GM23338 (cell line): ENCODE results near the gene STK39. TPM values are rescaled to one million over a fixed set of nuclear protein-coding genes. Genes with fewer than 3 reads are reported as not detected.
A peak's percentile ranks its signal among the peaks of the same experiment; 100 is the strongest.

Source experiments
- ATAC-seq: fragments of 200-7000 bp; cut with Tn5 transposase; 3 replicates; pipeline ENCODE4 v1.9.1; 2020
- DNase-seq: peaks from one replicate; pipeline ENCODE4 v3.0.0-alpha.2; 2015; ENCODE audit warnings: low spot score
- H2AFZ ChIP-seq: fragments of 200-600 bp; sonication (generic); 2 replicates; pipeline ENCODE4 v1.8.0; 2016; ENCODE audit warnings: antibody characterized with exemption, mild to moderate bottlenecking, moderate library complexity
- H3F3A ChIP-seq: fragments of 200-600 bp; sonication (generic); replicated peaks from 2 replicates; pipeline ENCODE4 v1.8.0; 2017; ENCODE audit warnings: antibody characterized with exemption, mixed run types, low read depth
- H3K27ac ChIP-seq: fragments of 200-600 bp; sonication (generic); 2 replicates; pipeline ENCODE4 v1.6.1; 2016; ENCODE audit warnings: low read depth
- H3K27me3 ChIP-seq: fragments of 200-600 bp; sonication (generic); 2 replicates; pipeline ENCODE4 v1.8.0; 2016; ENCODE audit warnings: mild to moderate bottlenecking, mixed run types, moderate library complexity; ENCODE audit not compliant: insufficient read depth
- H3K36me3 ChIP-seq: fragments of 200-600 bp; sonication (generic); 2 replicates; pipeline ENCODE4 v1.8.0; 2016; ENCODE audit warnings: mild to moderate bottlenecking; ENCODE audit not compliant: insufficient read depth
- H3K4me1 ChIP-seq: fragments of 200-600 bp; sonication (generic); 2 replicates; pipeline ENCODE4 v1.8.0; 2016; ENCODE audit warnings: mild to moderate bottlenecking, moderate library complexity; ENCODE audit not compliant: insufficient read depth
- H3K4me2 ChIP-seq: fragments of 200-600 bp; sonication (generic); 2 replicates; pipeline ENCODE4 v1.7.1; 2017; ENCODE audit warnings: mixed run types
- H3K4me3 ChIP-seq: fragments of 200-600 bp; sonication (generic); 2 replicates; pipeline ENCODE4 v1.6.1; 2016; ENCODE audit warnings: mixed run types
- H3K79me2 ChIP-seq: fragments of 200-600 bp; sonication (generic); replicated peaks from 2 replicates; pipeline ENCODE4 v1.8.0; 2017; ENCODE audit warnings: mild to moderate bottlenecking; ENCODE audit not compliant: insufficient read depth
- H3K9me2 ChIP-seq: fragments of 200-600 bp; sonication (generic); 2 replicates; pipeline ENCODE4 v1.8.0; 2017; ENCODE audit not compliant: insufficient read depth
- H4K20me1 ChIP-seq: fragments of 200-600 bp; sonication (generic); replicated peaks from 2 replicates; pipeline ENCODE4 v1.8.0; 2017; ENCODE audit warnings: mild to moderate bottlenecking; ENCODE audit not compliant: insufficient read depth
- H3K27ac Mint-ChIP-seq: 2 replicates; pipeline ENCODE4 v1.8.0; 2020; ENCODE audit warnings: inconsistent platforms, mild to moderate bottlenecking, moderate library complexity, mixed read lengths
- H3K27me3 Mint-ChIP-seq: 3 replicates; pipeline ENCODE4 v1.8.0; 2022; ENCODE audit warnings: low read depth, mild to moderate bottlenecking, moderate library complexity, mixed read lengths, inconsistent platforms; ENCODE audit not compliant: insufficient read depth, poor library complexity
- H3K36me3 Mint-ChIP-seq: 3 replicates; pipeline ENCODE4 v1.8.0; 2021; ENCODE audit warnings: low read depth, mild to moderate bottlenecking, inconsistent platforms, moderate library complexity, mixed read lengths
- H3K4me1 Mint-ChIP-seq: 3 replicates; pipeline ENCODE4 v1.8.0; 2020; ENCODE audit warnings: mild to moderate bottlenecking, inconsistent platforms, mixed read lengths
- H3K4me3 Mint-ChIP-seq: 3 replicates; pipeline ENCODE4 v1.8.0; 2021; ENCODE audit warnings: moderate library complexity, mild to moderate bottlenecking, inconsistent platforms, mixed read lengths
- H3K9me3 Mint-ChIP-seq: 3 replicates; pipeline ENCODE4 v1.8.0; 2020; ENCODE audit warnings: moderate library complexity, mild to moderate bottlenecking, inconsistent platforms, mixed read lengths
- ETS1 ChIP-seq: IDR thresholded peaks from 2 replicates; pipeline ENCODE4 v1.6.1; 2016; ENCODE audit warnings: antibody characterized with exemption
- EZH2 ChIP-seq: fragments of 200-600 bp; sonication (generic); IDR thresholded peaks from one replicate; pipeline ENCODE4 v1.8.0; 2017; ENCODE audit warnings: antibody characterized with exemption, mild to moderate bottlenecking, low read depth; ENCODE audit not compliant: unreplicated experiment
- EZH2phosphoT487 ChIP-seq: fragments of 200-600 bp; sonication (generic); IDR thresholded peaks from one replicate; pipeline ENCODE4 v1.8.1; 2018; ENCODE audit warnings: antibody characterized with exemption; ENCODE audit not compliant: unreplicated experiment
- JUNB ChIP-seq: IDR thresholded peaks from one replicate; pipeline ENCODE4 v1.6.1; 2016; ENCODE audit warnings: antibody characterized with exemption; ENCODE audit not compliant: unreplicated experiment
- POLR2AphosphoS5 ChIP-seq: IDR thresholded peaks from 2 replicates; pipeline ENCODE4 v1.6.1; 2016; ENCODE audit warnings: antibody characterized with exemption, low read depth
- ZNF114 ChIP-seq: fragments of 250-450 bp; sonication (Bioruptor Pico); IDR thresholded peaks from 2 replicates; pipeline ENCODE4 v1.5.0; 2020; ENCODE audit warnings: mild to moderate bottlenecking, moderate library complexity
- polyA plus RNA-seq: library from polyadenylated mRNA; unstranded; fragments of >200 nt; fragmentation: Nextera tagmentation; extraction: Ambion mirVana; gene quantifications from 2 replicates; pipeline ENCODE4 v1.2.1, GENCODE V29; 2016
- total RNA-seq: library from RNA; depleted of rRNA; stranded (reverse); fragments of >200 nt; shearing (Covaris generic); gene quantifications from 2 replicates; pipeline ENCODE4 v1.2.3, GENCODE V29; 2014
- TF ChIP-seq, protein P1 (sequence below): fragments of 250-450 bp; sonication (Bioruptor Pico); IDR thresholded peaks from 2 replicates; pipeline ENCODE4 v1.5.0; 2020; ENCODE audit warnings: mild to moderate bottlenecking, moderate library complexity

Gene STK39
- total and polyA plus RNA-seq, 2 experiments from 2014 or later, result 9.5 to 16.9 TPM

DNA sequence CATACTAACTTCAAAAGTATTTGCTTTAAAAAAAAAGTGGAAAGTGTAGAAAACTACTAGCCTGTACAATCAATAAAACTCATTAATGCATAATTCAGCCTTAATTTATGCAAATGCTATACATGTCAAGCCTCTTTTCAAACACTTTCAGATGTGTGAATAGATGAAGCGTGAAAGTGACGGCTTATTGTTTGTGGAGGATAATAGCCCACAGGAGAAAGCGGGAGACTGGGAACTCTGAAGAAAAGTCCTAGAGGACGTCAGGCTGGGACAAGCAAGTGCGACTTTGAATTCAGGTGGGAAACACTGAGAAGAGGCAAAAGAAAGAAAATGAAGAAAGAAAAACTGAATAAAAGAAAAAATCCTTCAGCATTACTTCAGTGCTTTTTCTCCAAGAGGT, 108.5 kb downstream of the STK39 start:
- Mint-ChIP-seq H3K36me3 (no peaks in the 10 kb centered on the region), H3K4me1 (peaks cover 25% of the 10 kb centered on the region), H3K9me3 (no peaks in the 10 kb centered on the region), H3K27ac (0 out of 2 replicates have a peak overlapping the region, but pooled peaks have one; percentile 15), H3K4me3 (no peak overlapping the region), H3K27me3 (peaks cover 2% of the 10 kb centered on the region)
- H4K20me1 ChIP-seq, result no peaks in the 10 kb centered on the region
- no peak for DNase-seq
- no peak overlapping the region for H3K4me2 ChIP-seq
- no peaks in the 10 kb centered on the region for H3K36me3 ChIP-seq
- no peak overlapping the region for H2AFZ ChIP-seq
- no peaks in the 10 kb centered on the region for H3K79me2 ChIP-seq
- ATAC-seq, result no peak
- H3K27me3 ChIP-seq, result no peaks in the 10 kb centered on the region
- H3K27ac ChIP-seq, result no peak overlapping the region
- peaks cover 11% of the 10 kb centered on the region; the same call in 1 of the 2 replicates for H3K4me1 ChIP-seq
- no peaks in the 10 kb centered on the region for H3F3A ChIP-seq
- H3K9me2 ChIP-seq, result no peaks in the 10 kb centered on the region
- TF ChIP-seq ETS1, result no peak
- no peak for TF ChIP-seq POLR2AphosphoS5
- TF ChIP-seq ZNF114, result no peak
- TF ChIP-seq EZH2, result no peak
- no peak for TF ChIP-seq EZH2phosphoT487
- H3K4me3 ChIP-seq, result no peak overlapping the region

- Mint-ChIP-seq H3K4me3 (no peak overlapping the region), H3K27ac (peak overlapping the region; percentile 56; the same call in 1 of the 2 replicates), H3K9me3 (no peaks in the 10 kb centered on the region), H3K36me3 (no peaks in the 10 kb centered on the region), H3K4me1 (peaks cover 25% of the 10 kb centered on the region), H3K27me3 (peaks cover 2% of the 10 kb centered on the region)
- Histone ChIP-seq H3K27me3 (no peaks in the 10 kb centered on the region), H3F3A (no peaks in the 10 kb centered on the region), H2AFZ (no peak overlapping the region), H4K20me1 (no peaks in the 10 kb centered on the region), H3K4me1 (peaks cover 11% of the 10 kb centered on the region; the same call in 1 of the 2 replicates), H3K27ac (no peak overlapping the region), H3K36me3 (no peaks in the 10 kb centered on the region), H3K79me2 (no peaks in the 10 kb centered on the region), H3K4me2 (no peak overlapping the region), H3K4me3 (no peak overlapping the region), H3K9me2 (no peaks in the 10 kb centered on the region)
- no peak for TF ChIP-seq ZNF114
- TF ChIP-seq JUNB, result no peak
- DNase-seq (no peak), ATAC-seq (peak; percentile 63)
These were observed 109.0 kb downstream of the STK39 start for GRCh38 chr2:168138374-168138773.

DNA sequence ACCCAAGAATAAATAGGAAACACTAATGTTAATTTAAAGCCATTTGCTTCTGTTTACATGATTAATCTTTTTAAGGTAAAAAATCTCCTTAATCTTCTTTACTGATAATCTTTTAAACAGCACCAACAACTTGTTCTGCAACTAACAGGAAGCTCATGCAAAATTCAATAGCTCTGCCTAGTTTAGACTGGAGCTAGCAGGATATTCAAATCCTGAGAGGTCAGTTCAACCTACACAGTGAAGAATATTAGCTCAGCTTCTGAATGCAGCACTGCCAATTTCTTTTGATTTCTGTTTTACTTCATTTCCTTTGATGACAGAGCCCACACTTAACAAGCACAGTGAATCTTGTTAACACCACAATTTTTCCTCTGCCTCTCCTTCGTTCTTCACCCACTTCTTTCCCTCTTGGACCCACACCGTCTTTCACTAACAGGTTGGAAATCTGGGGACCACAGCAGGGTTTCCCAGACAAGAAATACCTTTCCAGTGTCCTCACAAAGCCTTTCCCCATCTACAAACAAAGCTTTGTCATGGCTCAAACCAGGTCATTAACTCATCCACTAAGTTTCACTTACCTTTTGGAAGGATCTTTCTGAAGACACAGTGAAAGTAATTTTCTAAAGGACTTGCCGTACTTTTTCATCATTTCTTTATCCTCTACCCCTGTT, 109.8 kb downstream of the STK39 start:
- H3K36me3 ChIP-seq, result no peaks in the 10 kb centered on the region
- Mint-ChIP-seq H3K36me3 (no peaks in the 10 kb centered on the region), H3K27me3 (peaks cover 2% of the 10 kb centered on the region), H3K4me1 (peaks cover 27% of the 10 kb centered on the region), H3K4me3 (0 out of 3 replicates have a peak overlapping the region, but pooled peaks have one; percentile 1), H3K9me3 (no peaks in the 10 kb centered on the region), H3K27ac (peak overlapping the region; percentile 90)
- peaks cover 11% of the 10 kb centered on the region; the same call in 1 of the 2 replicates for H3K4me1 ChIP-seq
- DNase-seq, result peak; percentile 71
- H3F3A ChIP-seq, result no peaks in the 10 kb centered on the region
- H3K9me2 ChIP-seq, result no peaks in the 10 kb centered on the region
- no peaks in the 10 kb centered on the region for H3K27me3 ChIP-seq
- H3K4me3 ChIP-seq, result no peak overlapping the region
- no peak overlapping the region for H3K27ac ChIP-seq
- H2AFZ ChIP-seq, result no peak overlapping the region
- no peak for TF ChIP-seq ETS1
- TF ChIP-seq, protein P1, sequence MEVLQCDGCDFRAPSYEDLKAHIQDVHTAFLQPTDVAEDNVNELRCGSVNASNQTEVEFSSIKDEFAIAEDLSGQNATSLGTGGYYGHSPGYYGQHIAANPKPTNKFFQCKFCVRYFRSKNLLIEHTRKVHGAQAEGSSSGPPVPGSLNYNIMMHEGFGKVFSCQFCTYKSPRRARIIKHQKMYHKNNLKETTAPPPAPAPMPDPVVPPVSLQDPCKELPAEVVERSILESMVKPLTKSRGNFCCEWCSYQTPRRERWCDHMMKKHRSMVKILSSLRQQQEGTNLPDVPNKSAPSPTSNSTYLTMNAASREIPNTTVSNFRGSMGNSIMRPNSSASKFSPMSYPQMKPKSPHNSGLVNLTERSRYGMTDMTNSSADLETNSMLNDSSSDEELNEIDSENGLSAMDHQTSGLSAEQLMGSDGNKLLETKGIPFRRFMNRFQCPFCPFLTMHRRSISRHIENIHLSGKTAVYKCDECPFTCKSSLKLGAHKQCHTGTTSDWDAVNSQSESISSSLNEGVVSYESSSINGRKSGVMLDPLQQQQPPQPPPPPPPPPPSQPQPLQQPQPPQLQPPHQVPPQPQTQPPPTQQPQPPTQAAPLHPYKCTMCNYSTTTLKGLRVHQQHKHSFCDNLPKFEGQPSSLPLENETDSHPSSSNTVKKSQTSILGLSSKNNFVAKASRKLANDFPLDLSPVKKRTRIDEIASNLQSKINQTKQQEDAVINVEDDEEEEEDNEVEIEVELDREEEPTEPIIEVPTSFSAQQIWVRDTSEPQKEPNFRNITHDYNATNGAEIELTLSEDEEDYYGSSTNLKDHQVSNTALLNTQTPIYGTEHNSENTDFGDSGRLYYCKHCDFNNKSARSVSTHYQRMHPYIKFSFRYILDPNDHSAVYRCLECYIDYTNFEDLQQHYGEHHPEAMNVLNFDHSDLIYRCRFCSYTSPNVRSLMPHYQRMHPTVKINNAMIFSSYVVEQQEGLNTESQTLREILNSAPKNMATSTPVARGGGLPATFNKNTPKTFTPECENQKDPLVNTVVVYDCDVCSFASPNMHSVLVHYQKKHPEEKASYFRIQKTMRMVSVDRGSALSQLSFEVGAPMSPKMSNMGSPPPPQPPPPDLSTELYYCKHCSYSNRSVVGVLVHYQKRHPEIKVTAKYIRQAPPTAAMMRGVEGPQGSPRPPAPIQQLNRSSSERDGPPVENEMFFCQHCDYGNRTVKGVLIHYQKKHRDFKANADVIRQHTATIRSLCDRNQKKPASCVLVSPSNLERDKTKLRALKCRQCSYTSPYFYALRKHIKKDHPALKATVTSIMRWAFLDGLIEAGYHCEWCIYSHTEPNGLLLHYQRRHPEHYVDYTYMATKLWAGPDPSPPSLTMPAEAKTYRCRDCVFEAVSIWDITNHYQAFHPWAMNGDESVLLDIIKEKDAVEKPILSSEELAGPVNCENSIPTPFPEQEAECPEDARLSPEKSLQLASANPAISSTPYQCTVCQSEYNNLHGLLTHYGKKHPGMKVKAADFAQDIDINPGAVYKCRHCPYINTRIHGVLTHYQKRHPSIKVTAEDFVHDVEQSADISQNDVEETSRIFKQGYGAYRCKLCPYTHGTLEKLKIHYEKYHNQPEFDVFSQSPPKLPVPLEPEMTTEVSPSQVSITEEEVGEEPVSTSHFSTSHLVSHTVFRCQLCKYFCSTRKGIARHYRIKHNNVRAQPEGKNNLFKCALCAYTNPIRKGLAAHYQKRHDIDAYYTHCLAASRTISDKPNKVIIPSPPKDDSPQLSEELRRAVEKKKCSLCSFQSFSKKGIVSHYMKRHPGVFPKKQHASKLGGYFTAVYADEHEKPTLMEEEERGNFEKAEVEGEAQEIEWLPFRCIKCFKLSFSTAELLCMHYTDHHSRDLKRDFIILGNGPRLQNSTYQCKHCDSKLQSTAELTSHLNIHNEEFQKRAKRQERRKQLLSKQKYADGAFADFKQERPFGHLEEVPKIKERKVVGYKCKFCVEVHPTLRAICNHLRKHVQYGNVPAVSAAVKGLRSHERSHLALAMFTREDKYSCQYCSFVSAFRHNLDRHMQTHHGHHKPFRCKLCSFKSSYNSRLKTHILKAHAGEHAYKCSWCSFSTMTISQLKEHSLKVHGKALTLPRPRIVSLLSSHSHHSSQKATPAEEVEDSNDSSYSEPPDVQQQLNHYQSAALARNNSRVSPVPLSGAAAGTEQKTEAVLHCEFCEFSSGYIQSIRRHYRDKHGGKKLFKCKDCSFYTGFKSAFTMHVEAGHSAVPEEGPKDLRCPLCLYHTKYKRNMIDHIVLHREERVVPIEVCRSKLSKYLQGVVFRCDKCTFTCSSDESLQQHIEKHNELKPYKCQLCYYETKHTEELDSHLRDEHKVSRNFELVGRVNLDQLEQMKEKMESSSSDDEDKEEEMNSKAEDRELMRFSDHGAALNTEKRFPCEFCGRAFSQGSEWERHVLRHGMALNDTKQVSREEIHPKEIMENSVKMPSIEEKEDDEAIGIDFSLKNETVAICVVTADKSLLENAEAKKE (CRISPR knock-in tag), result peak; percentile 40; the same call in 1 of the 2 replicates
- ATAC-seq, result peak; percentile 91
- no peaks in the 10 kb centered on the region for H4K20me1 ChIP-seq
- H3K4me2 ChIP-seq, result no peak overlapping the region; the same call in 1 of the 2 replicates
- H3K79me2 ChIP-seq, result no peaks in the 10 kb centered on the region
